Endothelial cell of umbilical vein (primary cell): ENCODE results near the gene MYL5. TPM values are rescaled to one million over a fixed set of nuclear protein-coding genes. Genes with fewer than 3 reads are reported as not detected.

Experiments used
- BruUV-seq: library from RNA; stranded (reverse); fragments of 400-500 nt; replicated peaks from 2 replicates; lab custom pipeline; 2021; lab: Mats Ljungman, UMichigan
- CTCF ChIA-PET: fragments of 300-600, 350-600 bp; sonication (Branson Sonifier 250); formaldehyde crosslinking; loops from one replicate; lab custom pipeline; 2021; ENCODE audit warnings: antibody characterized with exemption, inconsistent platforms; lab: Charles Lee
- POLR2A ChIA-PET: fragments of 300-600, 350-600 bp; sonication (Branson Sonifier 250); formaldehyde crosslinking; loops from one replicate; lab custom pipeline; 2021; ENCODE audit warnings: antibody characterized with exemption, inconsistent platforms; lab: Charles Lee
- DNase-seq: peaks from one replicate; pipeline ENCODE4 v3.0.0-alpha.2; 2011; ENCODE audit warnings: low read depth, low spot score
- FAIRE-seq: peaks from 2 replicates; lab custom pipeline; 2011; peaks lifted over from hg19 to GRCh38; lab: Jason Lieb, UNC
- H2AFZ ChIP-seq: 2 replicates; pipeline ENCODE4 v1.6.0; 2012; ENCODE audit warnings: low read depth, low read length, control low read depth, inconsistent platforms
- H3K27ac ChIP-seq: 2 replicates; pipeline ENCODE4 v1.5.1; 2011; ENCODE audit warnings: low read depth, mild to moderate bottlenecking, control low read depth, low read length, moderate library complexity; ENCODE audit not compliant: insufficient read depth
- H3K27me3 ChIP-seq, 2 experiments: 2 replicates each; pipeline versions ENCODE4 v1.6.0 to v1.6.1; 2011; ENCODE audit warnings: low read length in 2 of 2, mixed read lengths in 1 of 2; ENCODE audit not compliant: control insufficient read depth in 2 of 2, insufficient read depth in 2 of 2
- H3K36me3 ChIP-seq, 2 experiments: 2 replicates in 1 of 2; 3 replicates in 1 of 2; pipeline ENCODE4 v1.5.1; 2011; ENCODE audit warnings: low read length in 2 of 2, mild to moderate bottlenecking in 1 of 2, moderate library complexity in 1 of 2; ENCODE audit not compliant: control insufficient read depth in 2 of 2, insufficient read depth in 2 of 2; ENCODE audit errors: extremely low read depth in 1 of 2
- H3K4me1 ChIP-seq: 3 replicates; pipeline ENCODE4 v1.5.1; 2011; ENCODE audit warnings: mild to moderate bottlenecking, low read length; ENCODE audit not compliant: control insufficient read depth, insufficient read depth; ENCODE audit errors: extremely low read depth
- H3K4me2 ChIP-seq: 2 replicates; pipeline ENCODE4 v1.6.1; 2011; ENCODE audit warnings: low read length, control low read depth, mixed read lengths; ENCODE audit not compliant: insufficient read depth
- H3K4me3 ChIP-seq, 3 experiments: fragments of 200-600 bp in 1 of 3; sonication (generic), shearing (Covaris generic) in 1 of 3; replicated peaks in 1 of 3; 2 replicates each; pipeline ENCODE4 v1.5.1; 2011 to 2016; ENCODE audit warnings: control low read depth in 3 of 3, low read length in 3 of 3, mild to moderate bottlenecking in 2 of 3, inconsistent platforms in 1 of 3, low read depth in 1 of 3, moderate library complexity in 1 of 3; ENCODE audit not compliant: insufficient read depth in 1 of 3
- H3K79me2 ChIP-seq: 2 replicates; pipeline ENCODE4 v1.6.0; 2012; ENCODE audit warnings: low read length, inconsistent platforms; ENCODE audit not compliant: control insufficient read depth, insufficient read depth
- H3K9ac ChIP-seq: replicated peaks from 2 replicates; pipeline ENCODE3; 2011; ENCODE audit warnings: low read length, control low read depth; ENCODE audit not compliant: insufficient read depth; ENCODE audit errors: extremely low read depth
- H3K9me1 ChIP-seq: replicated peaks from 3 replicates; pipeline ENCODE4 v1.6.0; 2011; ENCODE audit warnings: mild to moderate bottlenecking, low read length; ENCODE audit not compliant: control insufficient read depth, insufficient read depth; ENCODE audit errors: extremely low read depth
- H3K9me3 ChIP-seq: replicated peaks from 2 replicates; pipeline ENCODE4 v1.5.1; 2012; ENCODE audit warnings: low read length, inconsistent platforms; ENCODE audit not compliant: control insufficient read depth, insufficient read depth
- H4K20me1 ChIP-seq: replicated peaks from 2 replicates; pipeline ENCODE3; 2011; ENCODE audit warnings: mild to moderate bottlenecking, low read length; ENCODE audit not compliant: control insufficient read depth, insufficient read depth; ENCODE audit errors: extremely low read depth
- CTCF ChIP-seq, 2 donors: IDR thresholded peaks; 1 replicate in 1 of 2; 2 replicates in 1 of 2; pipeline ENCODE4 v1.5.1; 2011; ENCODE audit warnings: low read length in 2 of 2, mild to moderate bottlenecking in 2 of 2, moderate library complexity in 2 of 2, control low read depth in 1 of 2, inconsistent platforms in 1 of 2, low read depth in 1 of 2; ENCODE audit not compliant: insufficient read depth in 1 of 2; ENCODE audit errors: extremely low read depth in 1 of 2
- EZH2 ChIP-seq: IDR thresholded peaks from 2 replicates; pipeline ENCODE4 v1.6.1; 2012; ENCODE audit warnings: borderline replicate concordance, low read depth, mild to moderate bottlenecking, moderate library complexity, low read length, inconsistent platforms; ENCODE audit not compliant: severe bottlenecking
- FOS ChIP-seq: IDR thresholded peaks from 2 replicates; pipeline ENCODE4 v1.6.1; 2011; ENCODE audit warnings: mild to moderate bottlenecking, low read length, moderate library complexity, borderline replicate concordance; ENCODE audit not compliant: insufficient read depth
- GATA2 ChIP-seq: IDR thresholded peaks from 2 replicates; pipeline ENCODE4 v1.7.0; 2011; ENCODE audit warnings: low read depth, mild to moderate bottlenecking, moderate library complexity, mixed read lengths, low read length; ENCODE audit not compliant: insufficient read length, insufficient read depth
- JUN ChIP-seq: IDR thresholded peaks from 2 replicates; pipeline ENCODE4 v1.6.1; 2011; ENCODE audit warnings: borderline replicate concordance, low read depth; ENCODE audit not compliant: insufficient read length, insufficient read depth
- MAX ChIP-seq: IDR thresholded peaks from 2 replicates; pipeline ENCODE4 v1.6.1; 2011; ENCODE audit not compliant: insufficient read depth, insufficient read length
- MYC ChIP-seq: IDR thresholded peaks from one replicate; pipeline ENCODE4 v1.6.1; 2011; ENCODE audit warnings: mild to moderate bottlenecking, low read depth, low read length
- POLR2A ChIP-seq: IDR thresholded peaks from 2 replicates; pipeline ENCODE4 v1.6.1; 2012; ENCODE audit warnings: low read depth, mild to moderate bottlenecking, control low read depth, low read length
- POLR2AphosphoS5 ChIP-seq: IDR thresholded peaks from 2 replicates; pipeline ENCODE4 v1.6.1; 2012; ENCODE audit warnings: low read depth, mild to moderate bottlenecking, control low read depth, low read length, moderate library complexity; ENCODE audit not compliant: insufficient read depth
- dilution Hi-C: fragments of 300-500 bp; cut with MboI; formaldehyde crosslinking; loops from one replicate; pipeline ENCODE4 v1.15.0; 2019; ENCODE audit warnings: low sequenced_read_pairs; ENCODE audit not compliant: extremely low pct_ligation_motif_present
- intact Hi-C: fragments of 100-400 bp; cut with micrococcal nuclease; formaldehyde crosslinking; loops from one replicate; pipeline ENCODE4 v1.10.0; 2022
- polyA plus RNA-seq, 4 experiments: library from polyadenylated mRNA; depleted of rRNA in 3 of 4; stranded (reverse) in 3 of 4; unstranded in 1 of 4; fragments of >200 nt; gene quantifications; 2 replicates each; pipeline versions ENCODE4 v1.2.1 to v1.2.3, GENCODE V29; 2011 to 2012; ENCODE audit warnings: missing spikeins in 1 of 4
- total RNA-seq: library from RNA; stranded (reverse); gene quantifications from 2 replicates; pipeline ENCODE4 v1.2.3, GENCODE V29; 2021

The MYL5 gene
- total and polyA plus RNA-seq, 2 donors (not counting 3 experiments of a cell fraction or from before 2014, with no cell fraction given) = 12.3 to 13.4 TPM

GRCh38 chr4:677431-678293, 3.3 kb downstream of the MYL5 start:
- no peak overlapping the region for H3K4me3 ChIP-seq
- no TSS peak for BruUV-seq
- H3K4me2 ChIP-seq = no peak overlapping the region
- no peaks in the 10 kb centered on the region for H3K36me3 ChIP-seq
- peaks cover 16% of the 10 kb centered on the region for H3K4me1 ChIP-seq
- no peaks in the 10 kb centered on the region for H4K20me1 ChIP-seq
- no peaks in the 10 kb centered on the region for H3K9me1 ChIP-seq
- dilution Hi-C loops = no loop called here
- DNase-seq (no peak), FAIRE-seq (no peak)
- H2AFZ ChIP-seq = no peak overlapping the region
- peaks cover 12% of the 10 kb centered on the region for H3K79me2 ChIP-seq
- H3K27me3 ChIP-seq = no peaks in the 10 kb centered on the region
- ChIA-PET POLR2A (no interaction called here), CTCF (no interaction called here)
- no peak for TF ChIP-seq FOS
- no peak for TF ChIP-seq MAX
- TF ChIP-seq CTCF (IDR thresholded peaks at IDR 0.05; ENCODE audit: extremely low read depth in 1 of 2, insufficient read depth in 1 of 2, low read depth in 1 of 2, low read length in 2 of 2) = no peak
- no peak for TF ChIP-seq POLR2AphosphoS5
- no peak for TF ChIP-seq EZH2
- no peak for TF ChIP-seq MYC
- TF ChIP-seq GATA2 = no peak
- no peak for TF ChIP-seq JUN
- no peak for TF ChIP-seq POLR2A
- no peak overlapping the region for H3K27ac ChIP-seq
- intact Hi-C loops = loop anchor here (10.0 kb wide), 2 partner anchors 203 to 343 kb away; partner anchors contain the start of gene ZNF141
- no peak overlapping the region for H3K9ac ChIP-seq
- no peaks in the 10 kb centered on the region for H3K9me3 ChIP-seq
